HepG2 (cell line): ENCODE data around the gene C6orf136. TPM values are rescaled to one million over a fixed set of nuclear protein-coding genes. Genes with fewer than 3 reads are reported as not detected.
A peak's percentile ranks its signal among the peaks of the same experiment; 100 is the strongest.

ENCODE experiments used
- ATF3 ChIP-seq: sonication (generic); formaldehyde crosslinking; IDR thresholded peaks from 2 replicates; pipeline ENCODE4 v1.4.0; 2020; ENCODE audit warnings: missing genetic modification reagents
- CAMTA2 ChIP-seq: sonication (generic); formaldehyde crosslinking; IDR thresholded peaks from 2 replicates; pipeline ENCODE4 v1.4.0; 2020; ENCODE audit warnings: mild to moderate bottlenecking, missing genetic modification reagents, borderline replicate concordance
- CCAR2 ChIP-seq: fragments of 200-400 bp; formaldehyde crosslinking; optimal IDR thresholded peaks from 2 replicates; pipeline ENCODE3; 2018; ENCODE audit warnings: low read depth, mild to moderate bottlenecking, low read length, moderate library complexity
- ESRRA ChIP-seq: sonication (generic); formaldehyde crosslinking; IDR thresholded peaks from 2 replicates; pipeline ENCODE4 v1.5.1; 2020; ENCODE audit warnings: mild to moderate bottlenecking, low read depth, missing genetic modification reagents
- ETV6 ChIP-seq: sonication (generic); formaldehyde crosslinking; conservative IDR thresholded peaks from 2 replicates; pipeline ENCODE4 v1.4.0; 2020; ENCODE audit warnings: missing genetic modification reagents
- HMG20B ChIP-seq: conservative IDR thresholded peaks from 2 replicates; pipeline ENCODE4 v1.6.1; 2016; ENCODE audit warnings: missing genetic modification reagents, missing compliant biosample characterization
- HNRNPL ChIP-seq: fragments of 200-400 bp; formaldehyde crosslinking; IDR thresholded peaks from 2 replicates; pipeline ENCODE4 v1.6.1; 2017; ENCODE audit warnings: mild to moderate bottlenecking, low read depth, low read length
- IRX3 ChIP-seq: sonication (generic); formaldehyde crosslinking; IDR thresholded peaks from 2 replicates; pipeline ENCODE4 v1.8.1; 2023; ENCODE audit warnings: mild to moderate bottlenecking, low read depth, missing genetic modification reagents, borderline replicate concordance
- MIER3 ChIP-seq: IDR thresholded peaks from 2 replicates; pipeline ENCODE4 v1.6.1; 2016; ENCODE audit warnings: missing compliant biosample characterization, borderline replicate concordance
- MTF2 ChIP-seq: sonication (generic); formaldehyde crosslinking; IDR thresholded peaks from 2 replicates; pipeline ENCODE4 v1.5.0; 2020; ENCODE audit warnings: missing genetic modification reagents, borderline replicate concordance
- NCOR1 ChIP-seq: fragments of 200-600 bp; sonication (generic); IDR thresholded peaks from 2 replicates; pipeline ENCODE4 v1.7.0; 2017; ENCODE audit warnings: antibody characterized with exemption, low read length, borderline replicate concordance
- SAP130 ChIP-seq: IDR thresholded peaks from 2 replicates; pipeline ENCODE4 v1.6.1; 2016; ENCODE audit warnings: low read depth
- TEAD2 ChIP-seq: sonication (generic); formaldehyde crosslinking; IDR thresholded peaks from 2 replicates; pipeline ENCODE4 v1.9.0; 2021; ENCODE audit warnings: missing genetic modification reagents
- ZFP41 ChIP-seq: sonication (generic); formaldehyde crosslinking; IDR thresholded peaks from 2 replicates; pipeline ENCODE4 v1.4.0; 2020; ENCODE audit warnings: mild to moderate bottlenecking, missing genetic modification reagents, borderline replicate concordance
- ZNF180 ChIP-seq: sonication (generic); formaldehyde crosslinking; IDR thresholded peaks from 2 replicates; pipeline ENCODE4 v1.4.0; 2020; ENCODE audit warnings: low read depth, missing genetic modification reagents, borderline replicate concordance
- ZNF432 ChIP-seq: sonication (generic); formaldehyde crosslinking; IDR thresholded peaks from 2 replicates; pipeline ENCODE4 v1.5.0; 2020; ENCODE audit warnings: missing genetic modification reagents, mild to moderate bottlenecking, borderline replicate concordance
- ZNF598 ChIP-seq: sonication (generic); formaldehyde crosslinking; IDR thresholded peaks from 2 replicates; pipeline ENCODE4 v1.5.1; 2020; ENCODE audit warnings: mild to moderate bottlenecking, missing genetic modification reagents, borderline replicate concordance
- ZNF780A ChIP-seq: sonication (generic); formaldehyde crosslinking; IDR thresholded peaks from 2 replicates; pipeline ENCODE4 v1.8.0; 2022; ENCODE audit warnings: mild to moderate bottlenecking, missing genetic modification reagents, moderate library complexity
- polyA plus RNA-seq, 8 experiments: library from polyadenylated mRNA; depleted of rRNA in 3 of 8; stranded (reverse) in 7 of 8; unstranded in 1 of 8; fragments of >200 nt; fragmentation: Illumina TruSeq in 4 of 8; extraction: Trizol in 4 of 8; gene quantifications; 2 replicates each; pipeline versions ENCODE4 v1.2.1 to v1.2.3, GENCODE V29; 2011 to 2016; ENCODE audit warnings: low read depth in 4 of 8, missing spikeins in 1 of 8, mixed read lengths in 1 of 8; ENCODE audit not compliant: insufficient read depth in 1 of 8
- total RNA-seq, 5 experiments: library from RNA; depleted of rRNA; stranded (reverse); fragments of >200 nt; fragmentation: Illumina TruSeq; extraction: Trizol; gene quantifications; 2 replicates each; pipeline ENCODE4 v1.2.3, GENCODE V29; 2016; ENCODE audit warnings: low read depth in 1 of 5
- TF ChIP-seq, protein P1 (sequence below): sonication (generic); formaldehyde crosslinking; IDR thresholded peaks from 2 replicates; pipeline ENCODE4 v1.5.1; 2020; ENCODE audit warnings: mild to moderate bottlenecking, missing genetic modification reagents, borderline replicate concordance
- TF ChIP-seq, protein P2 (sequence below): sonication (generic); formaldehyde crosslinking; IDR thresholded peaks from 2 replicates; pipeline ENCODE4 v1.5.1; 2020; ENCODE audit warnings: mild to moderate bottlenecking, missing genetic modification reagents

Gene C6orf136
- total and polyA plus RNA-seq, 2 of the 13 experiments (the other 11 are each of a cell fraction or from before 2014, with no cell fraction given) = 12.0 to 26.2 TPM

DNA sequence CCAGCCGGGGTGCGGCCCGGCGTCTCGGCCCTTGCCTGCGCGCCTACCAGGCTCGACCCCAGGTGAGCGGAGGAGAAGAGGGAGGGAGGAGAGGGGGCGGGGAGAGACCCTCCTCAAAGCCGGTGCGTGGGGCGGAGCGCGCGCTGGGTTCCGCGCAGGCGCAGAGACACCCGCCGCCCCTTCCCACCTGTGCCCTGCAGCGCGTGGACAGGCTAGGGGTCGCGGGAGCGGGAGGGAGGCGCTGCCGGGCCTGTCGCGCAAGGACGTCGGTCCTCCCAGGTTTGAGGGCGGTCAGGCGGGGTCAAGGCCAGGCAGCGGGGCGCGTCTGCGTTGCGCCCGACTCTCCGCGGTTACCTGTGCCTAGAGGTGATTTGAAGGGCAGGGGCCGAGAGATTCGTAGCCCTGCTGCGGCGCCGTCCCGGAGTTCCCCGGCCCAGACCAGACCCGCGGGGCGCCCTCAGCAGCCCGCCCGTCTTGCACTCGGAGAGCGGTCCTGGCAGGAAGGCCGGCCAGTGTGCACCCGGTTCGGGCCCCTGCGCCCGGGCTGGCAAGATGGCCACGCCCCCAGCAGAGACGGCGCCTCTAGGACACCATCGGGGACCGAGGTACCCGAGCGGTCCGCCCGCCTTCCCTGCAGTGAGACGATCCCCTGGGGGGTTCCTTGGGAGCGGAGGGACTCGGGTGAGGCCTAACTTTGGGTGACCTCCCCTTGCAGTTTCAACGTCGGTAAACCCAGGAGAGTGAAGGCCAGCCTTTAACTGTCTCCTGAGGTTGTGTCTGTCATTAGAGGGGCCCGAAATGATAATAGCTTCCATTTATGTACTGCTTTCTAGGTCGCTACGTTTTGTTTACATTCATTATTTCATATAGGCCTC, 546 bp downstream of the C6orf136 start (continued):
- TF ChIP-seq HNRNPL = no peak
- no peak for TF ChIP-seq CCAR2
- TF ChIP-seq ZNF432 (CRISPR knock-in tag) = no peak
- TF ChIP-seq TEAD2 (CRISPR knock-in tag) = 0 out of 2 replicates have a peak, but pooled peaks have one; percentile 21
- peak; percentile 87 for TF ChIP-seq ZFP41 (CRISPR knock-in tag)
- 0 out of 2 replicates have a peak, but pooled peaks have one; percentile 76 for TF ChIP-seq IRX3 (CRISPR knock-in tag)
- TF ChIP-seq ETV6 (CRISPR knock-in tag) = no peak
- TF ChIP-seq ZNF780A (CRISPR knock-in tag) = no peak
- TF ChIP-seq SAP130 (CRISPR knock-in tag) = peak; percentile 96
- no peak; the same call in 1 of the 2 replicates for TF ChIP-seq HMG20B (CRISPR knock-in tag)
- peak; percentile 83; the same call in 1 of the 2 replicates for TF ChIP-seq MIER3 (CRISPR knock-in tag)
- TF ChIP-seq, protein P1, sequence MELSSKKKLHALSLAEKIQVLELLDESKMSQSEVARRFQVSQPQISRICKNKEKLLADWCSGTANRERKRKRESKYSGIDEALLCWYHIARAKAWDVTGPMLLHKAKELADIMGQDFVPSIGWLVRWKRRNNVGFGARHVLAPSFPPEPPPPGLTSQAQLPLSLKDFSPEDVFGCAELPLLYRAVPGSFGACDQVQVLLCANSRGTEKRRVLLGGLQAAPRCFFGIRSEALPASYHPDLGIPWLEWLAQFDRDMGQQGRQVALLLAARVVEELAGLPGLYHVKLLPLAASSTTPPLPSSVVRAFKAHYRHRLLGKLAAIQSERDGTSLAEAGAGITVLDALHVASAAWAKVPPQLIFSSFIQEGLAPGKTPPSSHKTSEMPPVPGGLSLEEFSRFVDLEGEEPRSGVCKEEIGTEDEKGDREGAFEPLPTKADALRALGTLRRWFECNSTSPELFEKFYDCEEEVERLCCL (CRISPR knock-in tag) = peak; percentile 96; the same call in 1 of the 2 replicates
- TF ChIP-seq ATF3 (CRISPR knock-in tag) = 0 out of 2 replicates have a peak, but pooled peaks have one; percentile 34
- TF ChIP-seq, protein P2, sequence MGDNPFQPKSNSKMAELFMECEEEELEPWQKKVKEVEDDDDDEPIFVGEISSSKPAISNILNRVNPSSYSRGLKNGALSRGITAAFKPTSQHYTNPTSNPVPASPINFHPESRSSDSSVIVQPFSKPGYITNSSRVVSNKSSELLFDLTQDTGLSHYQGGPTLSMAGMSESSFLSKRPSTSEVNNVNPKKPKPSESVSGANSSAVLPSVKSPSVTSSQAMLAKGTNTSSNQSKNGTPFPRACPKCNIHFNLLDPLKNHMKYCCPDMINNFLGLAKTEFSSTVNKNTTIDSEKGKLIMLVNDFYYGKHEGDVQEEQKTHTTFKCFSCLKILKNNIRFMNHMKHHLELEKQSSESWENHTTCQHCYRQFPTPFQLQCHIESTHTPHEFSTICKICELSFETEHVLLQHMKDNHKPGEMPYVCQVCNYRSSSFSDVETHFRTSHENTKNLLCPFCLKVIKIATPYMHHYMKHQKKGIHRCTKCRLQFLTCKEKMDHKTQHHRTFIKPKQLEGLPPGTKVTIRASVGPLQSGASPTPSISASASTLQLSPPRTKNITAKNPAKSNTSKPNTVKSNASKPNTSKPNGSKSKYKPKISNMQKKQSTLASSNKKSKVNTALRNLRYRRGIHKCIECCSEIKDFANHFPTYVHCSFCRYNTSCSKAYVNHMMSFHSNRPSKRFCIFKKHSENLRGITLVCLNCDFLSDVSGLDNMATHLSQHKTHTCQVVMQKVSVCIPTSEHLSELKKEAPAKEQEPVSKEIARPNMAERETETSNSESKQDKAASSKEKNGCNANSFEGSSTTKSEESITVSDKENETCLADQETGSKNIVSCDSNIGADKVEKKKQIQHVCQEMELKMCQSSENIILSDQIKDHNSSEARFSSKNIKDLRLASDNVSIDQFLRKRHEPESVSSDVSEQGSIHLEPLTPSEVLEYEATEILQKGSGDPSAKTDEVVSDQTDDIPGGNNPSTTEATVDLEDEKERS (CRISPR knock-in tag) = no peak
- peak; percentile 98 for TF ChIP-seq CAMTA2 (CRISPR knock-in tag)
- peak; percentile 99 for TF ChIP-seq ZNF598 (CRISPR knock-in tag)
- TF ChIP-seq MTF2 (CRISPR knock-in tag) = peak; percentile 96
- peak; percentile 78; the same call in 1 of the 2 replicates for TF ChIP-seq NCOR1
- peak; percentile 100 for TF ChIP-seq ESRRA (CRISPR knock-in tag)
- TF ChIP-seq ZNF180 (CRISPR knock-in tag) = no peak
